Body of pancreas (tissue), 4 donors: ENCODE measurements around the gene RIPOR2.

Source experiments
- CTCF ChIP-seq, 7 experiments: fragments of 450-650 bp in 4 of 7; fragments of 200-600 bp in 3 of 7; sonication (generic) in 3 of 7; IDR thresholded peaks; one replicate each; pipeline ENCODE4 v1.5.1; 2016 to 2019; ENCODE audit warnings: antibody characterized with exemption in 7 of 7
- POLR2A ChIP-seq, 3 donors: fragments of 450-650 bp; IDR thresholded peaks; one replicate each; pipeline ENCODE4 v1.6.1; 2016; ENCODE audit warnings: antibody characterized with exemption in 3 of 3, mild to moderate bottlenecking in 2 of 3

- TF ChIP-seq CTCF (IDR thresholded peaks at IDR 0.05): no peak
- no peak for TF ChIP-seq POLR2A (IDR thresholded peaks at IDR 0.05)
These were observed 160.2 kb downstream of the RIPOR2 start for GRCh38 chr6:24775520-24776058.
